Ovary (tissue), 9 donors: ENCODE measurements around the gene SOX30. TPM values are rescaled to one million over a fixed set of nuclear protein-coding genes. Genes with fewer than 3 reads are reported as not detected.

Experiments used
- DNase-seq, 5 donors: peaks; one replicate each; pipeline ENCODE4 v3.0.0-alpha.2; 2019 to 2020
- H3K27ac ChIP-seq, 2 donors: fragments of 200-600 bp; one replicate each; pipeline versions ENCODE4 v1.5.1 to v1.8.0; 2019 to 2022
- H3K27me3 ChIP-seq: fragments of 200-600 bp; one replicate; pipeline ENCODE4 v1.8.0; 2022
- H3K36me3 ChIP-seq: fragments of 200-600 bp; sonication (generic); one replicate; pipeline ENCODE4 v1.5.1; 2019
- H3K4me1 ChIP-seq: one replicate; pipeline ENCODE4 v1.8.1; 2013; ENCODE audit warnings: mild to moderate bottlenecking, moderate library complexity; ENCODE audit not compliant: insufficient read depth
- H3K4me3 ChIP-seq: fragments of 200-600 bp; sonication (generic); one replicate; pipeline ENCODE4 v1.5.1; 2017
- H3K9me3 ChIP-seq, 2 donors: fragments of 200-600 bp in 1 of 2; sonication (generic) in 1 of 2; one replicate each; pipeline versions ENCODE4 v1.5.1 to v1.8.1; 2013 to 2019; ENCODE audit warnings: mild to moderate bottlenecking in 1 of 2, moderate library complexity in 1 of 2
- EP300 ChIP-seq: sonication (generic); formaldehyde crosslinking; IDR thresholded peaks from one replicate; pipeline ENCODE4 v1.6.1; 2017; ENCODE audit warnings: antibody characterized with exemption
- POLR2A ChIP-seq: fragments of 450-650 bp; IDR thresholded peaks from one replicate; pipeline ENCODE4 v1.6.1; 2017; ENCODE audit warnings: antibody characterized with exemption, mild to moderate bottlenecking, moderate library complexity
- WGBS, 3 donors: extraction: QIAGEN DNeasy Blood & Tissue Kit in 1 of 3; methylation state at CpG; one replicate each; pipeline versions ENCODE4 v1.1.5 to v1.1.7; 2013 to 2017; 5-methylcytosine and 5-hydroxymethylcytosine counted together
- intact Hi-C, 4 donors: fragments of 100-400 bp; cut with DNase I; formaldehyde crosslinking; loops; one replicate each; pipeline versions ENCODE4 v1.11.0 to v1.15.1; 2022 to 2023
- polyA plus RNA-seq, 2 donors: library from polyadenylated mRNA; stranded (reverse); fragments of 200-250 nt in 1 of 2; fragments of 350-450 nt in 1 of 2; fragmentation: Illumina TruSeq in 1 of 2; extraction: RNeasy Lipid Tissue Mini Kit (QIAGEN cat#74804) in 1 of 2; gene quantifications; one replicate each; pipeline ENCODE4 v1.2.3, GENCODE V29; 2013 to 2014
- small RNA-seq: library from RNA; depleted of rRNA; stranded (forward); fragments of <200 nt; gene quantifications from one replicate; pipeline ENCODE3, GENCODE V24; 2016
- total RNA-seq, 7 donors: library from RNA; depleted of rRNA in 2 of 7; stranded (reverse); fragments of >200 nt in 2 of 7; fragmentation: NEBNext Ultra II Directional in 3 of 7; extraction: Animal tissue kit (Norgen Biotek cat#: 25700) in 3 of 7; gene quantifications; one replicate each; pipeline versions ENCODE4 v1.1.0 to v1.2.4, GENCODE V29; 2016 to 2023
- TF ChIP-seq, protein P1 (sequence below), 3 donors: fragments of 450-650 bp in 2 of 3; fragments of 200-600 bp in 1 of 3; IDR thresholded peaks; one replicate each; pipeline versions ENCODE4 v1.5.1 to v1.8.0; 2016 to 2022; ENCODE audit warnings: antibody characterized with exemption in 3 of 3, mild to moderate bottlenecking in 1 of 3
- donor health status: DM: no; HTN: no; CAD: no; lungs with moderate emphysema.
- donor health status: DM: no; HTN: no; CAD: no.
- donor health status: Bipolar disorder and iron deficiency.
- donor health status: DM: yes; HTN: yes; CAD: no.
- donor health status: DM: no; HTN: no; CAD: no.
- donor health status: DM: yes; HTN: yes; CAD: no.

The SOX30 gene
- total and polyA plus RNA-seq, 9 donors = 0.11 to 0.15 (median 0.12) TPM; not detected in 4

DNA sequence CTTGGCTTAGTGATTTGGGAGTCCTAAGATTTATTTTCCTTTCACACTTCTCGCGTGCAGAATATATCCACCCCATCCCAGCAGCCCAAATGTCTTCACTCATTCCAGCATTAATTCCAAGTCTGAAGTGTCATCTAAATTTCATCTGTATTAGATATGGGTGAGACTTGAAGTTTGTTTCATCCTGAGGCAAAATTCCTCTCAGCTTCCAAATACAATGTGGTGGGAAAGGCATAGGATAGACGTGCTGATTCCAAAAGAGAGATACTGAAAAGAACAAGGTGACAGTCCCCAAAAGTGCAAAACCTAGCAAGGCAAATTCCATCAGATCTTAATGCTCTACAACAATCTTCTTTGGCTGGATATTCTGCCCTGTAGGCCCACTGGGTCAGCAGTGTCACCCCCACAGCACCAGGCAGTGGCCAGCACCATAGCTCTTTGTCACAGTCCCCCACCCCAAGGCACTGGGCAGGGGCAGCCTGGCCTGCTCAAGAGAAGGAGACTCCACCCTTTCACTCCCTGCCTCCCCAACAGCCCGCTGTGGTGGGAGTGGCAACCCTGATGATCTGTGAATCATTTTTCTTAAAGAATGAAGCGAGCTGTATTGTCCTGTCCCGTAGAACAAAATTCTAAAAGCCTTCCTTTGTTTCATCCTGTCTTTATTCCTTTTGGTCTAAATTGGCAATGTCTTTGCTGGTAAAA, 74.0 kb downstream of the SOX30 start:
- TF ChIP-seq EP300 = no peak
- no peak for TF ChIP-seq POLR2A
- TF ChIP-seq, protein P1, sequence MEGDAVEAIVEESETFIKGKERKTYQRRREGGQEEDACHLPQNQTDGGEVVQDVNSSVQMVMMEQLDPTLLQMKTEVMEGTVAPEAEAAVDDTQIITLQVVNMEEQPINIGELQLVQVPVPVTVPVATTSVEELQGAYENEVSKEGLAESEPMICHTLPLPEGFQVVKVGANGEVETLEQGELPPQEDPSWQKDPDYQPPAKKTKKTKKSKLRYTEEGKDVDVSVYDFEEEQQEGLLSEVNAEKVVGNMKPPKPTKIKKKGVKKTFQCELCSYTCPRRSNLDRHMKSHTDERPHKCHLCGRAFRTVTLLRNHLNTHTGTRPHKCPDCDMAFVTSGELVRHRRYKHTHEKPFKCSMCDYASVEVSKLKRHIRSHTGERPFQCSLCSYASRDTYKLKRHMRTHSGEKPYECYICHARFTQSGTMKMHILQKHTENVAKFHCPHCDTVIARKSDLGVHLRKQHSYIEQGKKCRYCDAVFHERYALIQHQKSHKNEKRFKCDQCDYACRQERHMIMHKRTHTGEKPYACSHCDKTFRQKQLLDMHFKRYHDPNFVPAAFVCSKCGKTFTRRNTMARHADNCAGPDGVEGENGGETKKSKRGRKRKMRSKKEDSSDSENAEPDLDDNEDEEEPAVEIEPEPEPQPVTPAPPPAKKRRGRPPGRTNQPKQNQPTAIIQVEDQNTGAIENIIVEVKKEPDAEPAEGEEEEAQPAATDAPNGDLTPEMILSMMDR (IDR thresholded peaks at IDR 0.05) = no peak
- H3K4me3 ChIP-seq = no peak overlapping the region
- no peaks in the 10 kb centered on the region for H3K9me3 ChIP-seq
- DNase-seq = no peak
- WGBS, 3 donors = 89 to 94% (median 91%) methylated on average over 6 of the region's 6 CpGs
- no peaks in the 10 kb centered on the region for H3K27me3 ChIP-seq
- intact Hi-C loops = loop anchor here in 1 of 4 donors (10.0 kb wide), 1 partner anchor 63 kb away; no protein-coding TSS in a partner anchor
- peaks cover 9% of the 10 kb centered on the region for H3K4me1 ChIP-seq
- no peak overlapping the region for H3K27ac ChIP-seq
- no peaks in the 10 kb centered on the region for H3K36me3 ChIP-seq

DNA sequence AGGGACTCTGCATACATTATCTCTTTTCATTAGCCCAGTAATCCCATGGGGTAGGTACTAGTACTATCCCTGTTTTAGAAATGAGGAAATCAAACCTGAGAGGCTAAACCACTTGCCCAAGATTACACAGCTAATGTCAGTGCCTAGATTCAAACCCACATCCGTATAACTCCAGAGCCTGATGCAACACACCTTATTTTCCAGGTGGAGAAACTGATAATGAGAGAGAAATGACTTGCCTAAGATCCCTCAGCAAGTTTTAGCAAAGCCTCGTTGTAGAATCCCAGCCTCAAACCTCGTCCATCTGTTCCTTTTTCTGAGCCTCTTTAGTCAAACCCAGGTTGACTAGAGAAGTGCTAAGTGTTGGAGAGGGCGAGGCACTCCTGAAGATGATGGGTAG, 75.6 kb downstream of the SOX30 start:
- no peaks in the 10 kb centered on the region for H3K36me3 ChIP-seq
- no peaks in the 10 kb centered on the region for H3K27me3 ChIP-seq
- H3K27ac ChIP-seq = no peak overlapping the region
- H3K4me3 ChIP-seq = no peak overlapping the region
- WGBS, 3 donors = 87 to 93% (median 88%) methylated on average over 4 of the region's 4 CpGs
- H3K4me1 ChIP-seq = peaks cover 9% of the 10 kb centered on the region
- H3K9me3 ChIP-seq = no peaks in the 10 kb centered on the region
- no peak for DNase-seq
- intact Hi-C loops = loop anchor here in 1 of 4 donors (10.0 kb wide), 1 partner anchor 62 kb away; no protein-coding TSS in a partner anchor
- no peak for TF ChIP-seq POLR2A
- TF ChIP-seq EP300 = no peak
- TF ChIP-seq, protein P1 (IDR thresholded peaks at IDR 0.05) = no peak

Small RNA genes within 50 kb of the gene (small RNA-seq; reads per million reads assigned to genes)
- not detected for gene RNU6-390P

Other genes starting within 250 kb of the SOX30 start
- gene NIPAL4, start 192.2 kb downstream of the SOX30 start, total RNA-seq = under 1 TPM in 1 of 7 donors, not detected in 6; 0.80 TPM
- not detected for gene NIPAL4, start 192.2 kb downstream of the SOX30 start, polyA plus RNA-seq
- gene ADAM19, start 76.7 kb downstream of the SOX30 start, total RNA-seq = 10 to 100 TPM in 2 of 7 donors, 1 to 10 TPM in 5; 1.7 to 11.6 (median 3.0) TPM
- 10 to 100 TPM in 1 of 2 donors, 1 to 10 TPM in 1; 1.6 to 10.1 TPM for gene ADAM19, start 76.7 kb downstream of the SOX30 start, polyA plus RNA-seq
- not detected for gene C5orf52, start 19.1 kb upstream of the SOX30 start, total RNA-seq
- gene C5orf52, start 19.1 kb upstream of the SOX30 start, polyA plus RNA-seq = not detected
- 10 to 100 TPM in 6 of 7 donors, 1 to 10 TPM in 1; 8.9 to 16.5 (median 14.3) TPM for gene THG1L, start 79.0 kb upstream of the SOX30 start, total RNA-seq
- 10 to 100 TPM; 11.4 to 23.6 TPM for gene THG1L, start 79.0 kb upstream of the SOX30 start, polyA plus RNA-seq
- 1 to 10 TPM; 2.4 to 6.0 (median 5.1) TPM for gene LSM11, start 91.3 kb upstream of the SOX30 start, total RNA-seq
- 1 to 10 TPM; 2.9 to 5.5 TPM for gene LSM11, start 91.3 kb upstream of the SOX30 start, polyA plus RNA-seq
- gene CLINT1, start 206.7 kb upstream of the SOX30 start, total RNA-seq = 10 to 100 TPM; 40.5 to 67.8 (median 50.3) TPM
- gene CLINT1, start 206.7 kb upstream of the SOX30 start, polyA plus RNA-seq = 10 to 100 TPM; 27.4 to 52.6 TPM